Inferior parietal cortex (tissue), 1 donor: ENCODE measurements around the gene MS4A15.
"Not testable (repeated sequence)": the region's sequence is repeated elsewhere in the genome, so short reads cannot be mapped to it uniquely, and the experiment has no call there.

Source experiments
- DNase-seq: peaks from one replicate; pipeline ENCODE4 v3.0.0-alpha.2; 2016; ENCODE audit errors: extremely low spot score

Gene MS4A15

GRCh38 chr11:60803273-60803936 is 46.7 kb downstream of the MS4A15 start:
- DNase-seq, result no peak

- DNase-seq, result no peak
Measured at GRCh38 chr11:60809249-60809648, 52.6 kb downstream of the MS4A15 start.

DNA sequence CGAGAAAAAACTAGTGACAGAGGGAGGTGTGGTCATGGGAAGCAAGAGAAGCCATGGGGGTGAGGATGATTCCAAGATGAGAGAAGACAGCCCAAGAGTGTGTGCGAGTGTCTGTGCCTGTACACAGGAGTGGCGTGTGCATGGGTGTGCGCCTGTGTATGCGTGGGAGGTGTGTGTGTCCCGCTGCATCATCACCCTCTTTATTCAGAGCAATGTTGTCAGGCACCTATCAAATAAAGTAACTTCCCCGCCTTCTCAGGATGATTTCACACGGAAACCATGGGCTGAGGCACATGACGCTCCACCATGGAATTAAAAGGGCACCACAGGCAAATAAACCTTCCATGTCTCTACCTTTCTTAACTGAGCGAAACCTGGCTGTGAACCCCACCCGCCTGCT is 53.0 kb downstream of the MS4A15 start:
- no peak for DNase-seq

- no peak for DNase-seq
Measured at GRCh38 chr11:60810151-60810550, 53.5 kb downstream of the MS4A15 start.

- no peak for DNase-seq
Measured at GRCh38 chr11:60810569-60810968, 53.9 kb downstream of the MS4A15 start.

- DNase-seq, result no peak
Measured at GRCh38 chr11:60813324-60813723, 56.7 kb downstream of the MS4A15 start.

- DNase-seq, result no peak
Measured at GRCh38 chr11:60814112-60814511, 57.4 kb downstream of the MS4A15 start.

- no peak for DNase-seq
Measured at GRCh38 chr11:60816590-60817157, 60.0 kb downstream of the MS4A15 start.

GRCh38 chr11:60818057-60818456 is 61.4 kb downstream of the MS4A15 start:
- DNase-seq, result no peak

- DNase-seq, result no peak
Measured at GRCh38 chr11:60821827-60822599, 65.3 kb downstream of the MS4A15 start.

- DNase-seq, result not testable (repeated sequence)
Measured at GRCh38 chr11:60823745-60824306, 67.2 kb downstream of the MS4A15 start.

GRCh38 chr11:60825118-60825517 is 68.5 kb downstream of the MS4A15 start:
- DNase-seq, result no peak

- DNase-seq, result no peak
Measured at GRCh38 chr11:60825790-60826189, 69.1 kb downstream of the MS4A15 start.
